PC-9 (cell line): ENCODE measurements around the gene PGBD5.

Source experiments
- CTCF ChIP-seq: fragments of 200-600 bp; sonication (generic); conservative IDR thresholded peaks from 2 replicates; pipeline ENCODE4 v1.6.1; 2017; ENCODE audit warnings: mixed run types, antibody characterized with exemption, mild to moderate bottlenecking, moderate library complexity
- EZH2 ChIP-seq: fragments of 200-600 bp; sonication (generic); IDR thresholded peaks from 2 replicates; pipeline ENCODE4 v1.8.0; 2017; ENCODE audit warnings: antibody characterized with exemption, low read depth

- TF ChIP-seq CTCF (no peak), EZH2 (no peak)
These were observed 107.0 kb downstream of the PGBD5 start for GRCh38 chr1:230319014-230319747.
